Ishikawa (cell line): ENCODE data around the gene RPL19.

Experiments used
- CEBPB ChIP-seq: IDR thresholded peaks from 2 replicates; pipeline ENCODE4 v1.6.1; 2012
- CREB1 ChIP-seq: IDR thresholded peaks from 2 replicates; pipeline ENCODE4 v1.6.1; 2012; ENCODE audit warnings: low read depth
- EGR1 ChIP-seq: IDR thresholded peaks from 2 replicates; pipeline ENCODE4 v1.6.1; 2012
- EP300 ChIP-seq: IDR thresholded peaks from 2 replicates; pipeline ENCODE4 v1.6.1; 2012; ENCODE audit warnings: borderline replicate concordance
- FOXM1 ChIP-seq: IDR thresholded peaks from 2 replicates; pipeline ENCODE4 v1.6.1; 2012; ENCODE audit warnings: low read depth, borderline replicate concordance
- MAX ChIP-seq: IDR thresholded peaks from 2 replicates; pipeline ENCODE4 v1.6.1; 2012
- NFIC ChIP-seq: IDR thresholded peaks from 2 replicates; pipeline ENCODE4 v1.6.1; 2012
- RAD21 ChIP-seq: IDR thresholded peaks from 2 replicates; pipeline ENCODE4 v1.6.1; 2012; ENCODE audit warnings: low read depth
- TAF1 ChIP-seq: IDR thresholded peaks from 2 replicates; pipeline ENCODE4 v1.6.1; 2012; ENCODE audit warnings: low read depth, mild to moderate bottlenecking
- TCF12 ChIP-seq: IDR thresholded peaks from 2 replicates; pipeline ENCODE4 v1.6.1; 2012; ENCODE audit warnings: low read depth
- TEAD4 ChIP-seq: IDR thresholded peaks from 2 replicates; pipeline ENCODE4 v1.6.1; 2012
- YY1 ChIP-seq: IDR thresholded peaks from 2 replicates; pipeline ENCODE4 v1.6.1; 2012; ENCODE audit warnings: low read depth
- ZBTB7A ChIP-seq: IDR thresholded peaks from 2 replicates; pipeline ENCODE4 v1.6.1; 2012; ENCODE audit warnings: low read depth
- TF ChIP-seq, protein P1 (sequence below): IDR thresholded peaks from 2 replicates; pipeline ENCODE4 v1.6.1; 2012; ENCODE audit warnings: low read depth, mild to moderate bottlenecking
- TF ChIP-seq, protein P2 (sequence below): IDR thresholded peaks from 2 replicates; pipeline ENCODE4 v1.6.1; 2012

The RPL19 gene

DNA sequence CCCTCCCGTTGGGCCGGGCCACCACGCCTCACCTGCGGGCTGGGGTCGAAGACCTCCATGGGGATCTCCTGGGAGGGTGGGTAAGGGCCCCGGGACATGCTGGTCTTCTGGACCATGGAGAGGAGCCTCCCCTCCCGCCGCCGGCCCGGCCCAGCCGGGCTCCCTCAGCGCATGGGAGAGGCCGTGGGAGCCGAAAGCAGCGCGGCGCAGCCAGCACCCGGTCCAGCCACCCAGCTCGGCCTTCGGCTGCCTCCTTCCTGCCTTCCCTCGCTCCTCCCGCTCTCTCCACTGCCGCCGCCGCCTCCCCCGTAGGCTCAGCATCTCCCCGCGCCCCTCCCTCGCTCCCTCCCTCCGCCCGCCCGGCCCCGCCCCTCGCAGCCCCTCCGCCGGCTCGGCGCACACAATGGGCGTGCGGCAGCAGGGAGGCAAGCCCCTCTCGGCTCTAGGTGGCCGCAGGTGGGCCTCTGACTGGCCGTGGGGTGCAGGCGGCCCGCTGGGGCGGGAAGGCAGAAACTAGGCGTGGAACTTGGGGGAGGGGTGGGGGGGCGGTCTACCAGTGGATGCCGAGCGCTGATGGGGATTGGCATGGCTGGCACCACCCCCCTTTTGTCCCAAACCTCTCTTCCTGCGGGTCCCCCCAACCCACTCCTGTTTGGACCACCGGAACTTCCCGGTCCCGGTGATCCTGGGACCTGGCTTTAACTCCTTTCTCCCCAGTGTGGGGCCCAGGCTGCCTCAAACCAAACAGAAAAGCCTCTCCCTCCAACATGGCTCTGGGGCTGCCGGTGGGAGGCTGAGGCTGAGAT, 2.5 kb upstream of the RPL19 start, which contains the start of gene CACNB1:
TSS of gene CACNB1 (minus strand) at position 290 of the 806 bp plus-strand sequence. CDS start at position 116, 174 bp downstream.
- TF ChIP-seq YY1 (0 out of 2 replicates have a peak, but pooled peaks have one; percentile 11), TAF1 (peak; percentile 73; the same call in 1 of the 2 replicates), MAX (peak; percentile 26; the same call in 1 of the 2 replicates), CEBPB (no peak), RAD21 (no peak), ZBTB7A (peak; percentile 65; the same call in 1 of the 2 replicates)
- TF ChIP-seq, protein P1, sequence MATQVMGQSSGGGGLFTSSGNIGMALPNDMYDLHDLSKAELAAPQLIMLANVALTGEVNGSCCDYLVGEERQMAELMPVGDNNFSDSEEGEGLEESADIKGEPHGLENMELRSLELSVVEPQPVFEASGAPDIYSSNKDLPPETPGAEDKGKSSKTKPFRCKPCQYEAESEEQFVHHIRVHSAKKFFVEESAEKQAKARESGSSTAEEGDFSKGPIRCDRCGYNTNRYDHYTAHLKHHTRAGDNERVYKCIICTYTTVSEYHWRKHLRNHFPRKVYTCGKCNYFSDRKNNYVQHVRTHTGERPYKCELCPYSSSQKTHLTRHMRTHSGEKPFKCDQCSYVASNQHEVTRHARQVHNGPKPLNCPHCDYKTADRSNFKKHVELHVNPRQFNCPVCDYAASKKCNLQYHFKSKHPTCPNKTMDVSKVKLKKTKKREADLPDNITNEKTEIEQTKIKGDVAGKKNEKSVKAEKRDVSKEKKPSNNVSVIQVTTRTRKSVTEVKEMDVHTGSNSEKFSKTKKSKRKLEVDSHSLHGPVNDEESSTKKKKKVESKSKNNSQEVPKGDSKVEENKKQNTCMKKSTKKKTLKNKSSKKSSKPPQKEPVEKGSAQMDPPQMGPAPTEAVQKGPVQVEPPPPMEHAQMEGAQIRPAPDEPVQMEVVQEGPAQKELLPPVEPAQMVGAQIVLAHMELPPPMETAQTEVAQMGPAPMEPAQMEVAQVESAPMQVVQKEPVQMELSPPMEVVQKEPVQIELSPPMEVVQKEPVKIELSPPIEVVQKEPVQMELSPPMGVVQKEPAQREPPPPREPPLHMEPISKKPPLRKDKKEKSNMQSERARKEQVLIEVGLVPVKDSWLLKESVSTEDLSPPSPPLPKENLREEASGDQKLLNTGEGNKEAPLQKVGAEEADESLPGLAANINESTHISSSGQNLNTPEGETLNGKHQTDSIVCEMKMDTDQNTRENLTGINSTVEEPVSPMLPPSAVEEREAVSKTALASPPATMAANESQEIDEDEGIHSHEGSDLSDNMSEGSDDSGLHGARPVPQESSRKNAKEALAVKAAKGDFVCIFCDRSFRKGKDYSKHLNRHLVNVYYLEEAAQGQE, result no peak

GRCh38 chr17:39198186-39198566, 1.9 kb upstream of the RPL19 start:
- TF ChIP-seq YY1 (no peak), EP300 (no peak), CEBPB (0 out of 2 replicates have a peak, but pooled peaks have one; percentile 37)
- TF ChIP-seq, protein P1, result no peak

DNA sequence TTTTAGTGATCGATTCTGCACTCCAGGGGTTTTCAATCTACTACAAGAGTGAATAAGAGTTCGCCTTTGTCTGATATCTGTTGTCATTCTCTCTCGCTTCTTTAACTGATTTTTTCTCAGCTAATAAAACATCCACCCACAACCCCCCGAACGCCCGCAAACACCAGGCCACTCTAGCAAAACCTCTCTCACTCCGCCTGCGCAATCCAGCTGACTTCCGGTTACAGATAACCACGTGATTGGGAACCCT, 338 bp upstream of the RPL19 start:
- TF ChIP-seq EGR1, result peak; percentile 66
- TF ChIP-seq, protein P2, sequence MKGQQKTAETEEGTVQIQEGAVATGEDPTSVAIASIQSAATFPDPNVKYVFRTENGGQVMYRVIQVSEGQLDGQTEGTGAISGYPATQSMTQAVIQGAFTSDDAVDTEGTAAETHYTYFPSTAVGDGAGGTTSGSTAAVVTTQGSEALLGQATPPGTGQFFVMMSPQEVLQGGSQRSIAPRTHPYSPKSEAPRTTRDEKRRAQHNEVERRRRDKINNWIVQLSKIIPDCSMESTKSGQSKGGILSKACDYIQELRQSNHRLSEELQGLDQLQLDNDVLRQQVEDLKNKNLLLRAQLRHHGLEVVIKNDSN, result peak; percentile 97
- TF ChIP-seq TAF1, result no peak
- TF ChIP-seq FOXM1, result no peak
- no peak for TF ChIP-seq ZBTB7A
- TF ChIP-seq, protein P1, result no peak
- TF ChIP-seq TCF12, result peak; percentile 32; the same call in 1 of the 2 replicates
- TF ChIP-seq MAX, result peak; percentile 52; the same call in 1 of the 2 replicates
- TF ChIP-seq EP300, result no peak
- no peak for TF ChIP-seq RAD21
- no peak for TF ChIP-seq CREB1
- TF ChIP-seq TEAD4, result no peak
- TF ChIP-seq CEBPB, result peak; percentile 72
- no peak for TF ChIP-seq NFIC
- no peak for TF ChIP-seq YY1

GRCh38 chr17:39200957-39201510, 951 bp downstream of the RPL19 start:
- TF ChIP-seq ZBTB7A, result no peak

DNA sequence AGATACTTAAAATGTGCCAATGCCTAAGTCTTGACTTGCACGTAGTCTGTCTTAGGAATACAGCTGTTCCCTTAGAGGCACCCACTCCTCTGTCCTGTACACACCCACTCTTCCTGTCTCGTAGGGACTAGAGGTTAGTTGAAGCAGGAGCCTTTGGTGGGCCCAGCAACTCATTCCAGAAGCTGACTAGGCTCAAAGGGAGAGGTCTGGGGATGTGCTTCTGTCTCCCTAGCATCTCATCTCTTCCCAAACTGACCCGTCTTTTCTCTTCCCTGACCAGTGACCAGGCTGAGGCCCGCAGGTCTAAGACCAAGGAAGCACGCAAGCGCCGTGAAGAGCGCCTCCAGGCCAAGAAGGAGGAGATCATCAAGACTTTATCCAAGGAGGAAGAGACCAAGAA, 4.2 kb downstream of the RPL19 start:
- no peak for TF ChIP-seq TEAD4
- TF ChIP-seq NFIC, result no peak
- TF ChIP-seq MAX, result no peak
- TF ChIP-seq RAD21, result no peak
- TF ChIP-seq CREB1, result no peak
- TF ChIP-seq ZBTB7A, result no peak
- TF ChIP-seq YY1, result no peak
- TF ChIP-seq TCF12, result no peak
- TF ChIP-seq TAF1, result no peak
- TF ChIP-seq, protein P1, result no peak
- TF ChIP-seq, protein P2, result no peak
- no peak for TF ChIP-seq CEBPB
- no peak for TF ChIP-seq EGR1
- TF ChIP-seq FOXM1, result no peak
- TF ChIP-seq EP300, result no peak
